Measurements from ENCODE around the gene SMARCC1.
A peak's percentile ranks its signal among the peaks of the same experiment; 100 is the strongest.

GRCh38 chr3:47577583-47578118, 204.0 kb downstream of the SMARCC1 start:
- TF ChIP-seq NR3C1 (CRISPR knock-in tag; conservative IDR thresholded peaks at IDR 0.05; ENCODE audit: low read depth): no peak
- TF ChIP-seq SP1 (CRISPR knock-in tag; conservative IDR thresholded peaks at IDR 0.05): no peak; the same call in none of the 2 replicates
- no peak for TF ChIP-seq TEAD4 (CRISPR knock-in tag; IDR thresholded peaks at IDR 0.05)
- TF ChIP-seq, protein P1, sequence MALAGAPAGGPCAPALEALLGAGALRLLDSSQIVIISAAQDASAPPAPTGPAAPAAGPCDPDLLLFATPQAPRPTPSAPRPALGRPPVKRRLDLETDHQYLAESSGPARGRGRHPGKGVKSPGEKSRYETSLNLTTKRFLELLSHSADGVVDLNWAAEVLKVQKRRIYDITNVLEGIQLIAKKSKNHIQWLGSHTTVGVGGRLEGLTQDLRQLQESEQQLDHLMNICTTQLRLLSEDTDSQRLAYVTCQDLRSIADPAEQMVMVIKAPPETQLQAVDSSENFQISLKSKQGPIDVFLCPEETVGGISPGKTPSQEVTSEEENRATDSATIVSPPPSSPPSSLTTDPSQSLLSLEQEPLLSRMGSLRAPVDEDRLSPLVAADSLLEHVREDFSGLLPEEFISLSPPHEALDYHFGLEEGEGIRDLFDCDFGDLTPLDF (CRISPR knock-in tag; IDR thresholded peaks at IDR 0.05): no peak
- TF ChIP-seq NFATC4 (CRISPR knock-in tag; IDR thresholded peaks at IDR 0.05): no peak
- no peak for TF ChIP-seq ZNF263 (CRISPR knock-in tag; IDR thresholded peaks at IDR 0.05; ENCODE audit: low read depth)
- TF ChIP-seq CDX4 (CRISPR knock-in tag; IDR thresholded peaks at IDR 0.05; ENCODE audit: borderline replicate concordance): no peak
- TF ChIP-seq CTCF (IDR thresholded peaks at IDR 0.05): no peak
- TF ChIP-seq ETV6 (CRISPR knock-in tag; IDR thresholded peaks at IDR 0.05): 0 out of 2 replicates have a peak, but pooled peaks have one; percentile 40
- TF ChIP-seq CBFB (CRISPR knock-in tag; IDR thresholded peaks at IDR 0.05; ENCODE audit: low read depth): no peak
